ENCODE measurements around the gene TLR10.

TLR10 gene

GRCh38 chr4:38728631-38729141 is 54.1 kb downstream of the TLR10 start:
- DNase-seq (ENCODE audit: low spot score) = no peak

DNA sequence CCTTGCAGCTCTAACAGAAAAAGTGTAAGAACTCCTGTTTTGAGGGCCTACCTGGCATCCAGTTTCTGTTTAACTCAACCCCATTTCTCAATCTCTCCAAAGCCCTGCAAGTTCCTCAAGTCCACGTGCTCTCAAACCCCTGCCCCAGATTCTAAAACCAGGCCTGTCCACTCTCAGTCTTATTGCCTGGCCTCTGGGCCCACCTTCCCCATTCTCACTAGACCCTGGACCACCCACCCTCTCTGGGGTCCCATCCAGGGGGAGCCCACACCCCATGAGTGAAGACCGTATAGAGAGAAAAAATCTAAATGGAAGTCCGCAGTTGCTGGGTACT is 58.3 kb downstream of the TLR10 start:
- DNase-seq (ENCODE audit: low spot score) = no peak

- peak; percentile 7 for DNase-seq (ENCODE audit: low spot score)
These were observed 58.9 kb downstream of the TLR10 start for GRCh38 chr4:38723726-38724474.

DNA sequence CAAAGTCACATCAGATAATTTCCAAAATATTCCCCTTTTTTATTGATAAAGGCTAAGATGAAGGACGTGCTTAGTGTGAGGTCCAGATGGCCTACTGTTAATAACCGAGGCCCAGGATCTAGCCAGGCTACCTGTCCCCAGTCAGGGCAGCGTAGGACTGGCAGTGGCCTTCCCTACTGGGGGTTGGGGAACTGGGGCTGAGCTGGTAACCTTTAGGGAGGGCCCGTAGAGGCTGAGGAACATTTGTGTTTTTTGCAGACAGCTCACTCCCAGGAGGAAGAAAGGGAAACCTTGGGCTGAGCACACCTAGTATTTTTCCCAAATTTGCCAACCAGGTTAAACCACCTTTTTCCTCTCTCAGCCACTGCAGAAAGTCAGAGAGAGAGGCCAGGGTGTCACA is 59.7 kb downstream of the TLR10 start:
- DNase-seq (ENCODE audit: low spot score) = no peak

Measured in AG08396 (cell line).